HUES64 (cell line): Measurements from ENCODE around the gene ATF1.

Experiments used
- H3K27ac ChIP-seq: 2 replicates; pipeline ENCODE4 v1.7.0; 2013; ENCODE audit warnings: low read depth, low read length, inconsistent platforms
- H3K27me3 ChIP-seq: 2 replicates; pipeline ENCODE4 v1.6.1; 2013; ENCODE audit warnings: mild to moderate bottlenecking, low read length; ENCODE audit not compliant: insufficient read depth
- H3K36me3 ChIP-seq: 2 replicates; pipeline ENCODE4 v1.6.1; 2013; ENCODE audit warnings: mild to moderate bottlenecking, low read length; ENCODE audit not compliant: insufficient read depth
- H3K4me1 ChIP-seq: 2 replicates; pipeline ENCODE4 v1.6.1; 2013; ENCODE audit warnings: mild to moderate bottlenecking, low read length, moderate library complexity; ENCODE audit not compliant: insufficient read depth
- H3K4me3 ChIP-seq: 2 replicates; pipeline ENCODE4 v1.5.1; 2013; ENCODE audit warnings: mild to moderate bottlenecking, low read length, moderate library complexity
- H3K9ac ChIP-seq: 2 replicates; pipeline ENCODE4 v1.6.1; 2013; ENCODE audit warnings: mild to moderate bottlenecking, low read depth, low read length
- H3K9me3 ChIP-seq: 2 replicates; pipeline ENCODE4 v1.6.1; 2013; ENCODE audit warnings: low read depth, low read length; ENCODE audit not compliant: insufficient read depth
- WGBS: fragments of 150-250, 120-280 bp; methylation state at CpG from one replicate; pipeline ENCODE4 v1.1.7; 2013; ENCODE audit warnings: missing lambda C conversion rate; 5-methylcytosine and 5-hydroxymethylcytosine counted together

Gene ATF1

DNA sequence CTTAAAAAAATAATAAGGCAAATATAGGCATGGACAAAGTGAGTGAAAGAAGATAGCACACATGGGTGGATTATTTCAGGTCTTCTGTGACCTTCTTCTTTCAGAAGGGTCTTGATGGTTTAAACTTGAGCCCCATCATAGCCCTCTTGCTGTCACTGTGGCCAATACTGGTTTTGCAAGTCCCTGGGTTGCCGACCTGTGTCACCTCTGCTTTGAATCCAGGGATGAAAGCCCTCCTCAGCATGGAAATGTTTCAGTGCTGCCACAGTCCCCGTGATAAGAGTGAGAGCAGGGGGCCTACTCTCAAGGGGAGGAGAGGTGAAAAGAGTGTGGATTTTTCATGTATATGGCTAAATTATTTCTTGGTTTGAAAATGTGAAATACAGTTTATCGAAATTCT, 30.2 kb upstream of the ATF1 start:
- Histone ChIP-seq H3K9ac (no peak overlapping the region), H3K27ac (no peak overlapping the region), H3K36me3 (peaks cover 79% of the 10 kb centered on the region), H3K4me3 (no peak overlapping the region), H3K4me1 (no peaks in the 10 kb centered on the region), H3K9me3 (no peaks in the 10 kb centered on the region), H3K27me3 (no peaks in the 10 kb centered on the region)
- WGBS = 93% methylated on average over 3 of the region's 3 CpGs

- Histone ChIP-seq H3K9ac (no peak overlapping the region), H3K27ac (no peak overlapping the region), H3K4me3 (no peak overlapping the region), H3K27me3 (no peaks in the 10 kb centered on the region), H3K9me3 (no peaks in the 10 kb centered on the region), H3K36me3 (peaks cover 80% of the 10 kb centered on the region), H3K4me1 (no peaks in the 10 kb centered on the region)
- 91% methylated on average over 10 of the region's 10 CpGs for WGBS
These were observed 29.3 kb upstream of the ATF1 start for GRCh38 chr12:50734409-50735263.

DNA sequence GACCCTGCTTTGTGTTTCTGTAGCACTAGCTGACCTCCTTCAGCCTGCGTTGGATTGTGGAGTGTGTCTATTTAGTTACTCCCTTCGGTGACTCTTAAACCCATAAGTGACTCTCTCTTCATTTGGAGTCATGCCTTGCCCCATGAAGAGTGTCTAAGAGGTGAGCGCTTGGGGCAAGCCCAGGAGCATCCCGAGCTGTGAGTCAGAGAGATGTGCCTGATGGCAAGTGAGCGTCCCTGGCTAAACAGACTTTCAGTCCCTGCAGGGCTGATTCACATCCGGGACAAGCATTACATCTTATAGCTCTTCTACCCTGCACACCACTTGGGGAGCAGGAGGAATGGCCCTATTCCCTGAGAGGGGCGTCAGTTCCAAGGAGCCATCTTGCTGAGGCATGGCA, 24.3 kb upstream of the ATF1 start:
- H3K36me3 ChIP-seq = peaks cover 83% of the 10 kb centered on the region
- H3K9me3 ChIP-seq = no peaks in the 10 kb centered on the region
- 94% methylated on average over 7 of the region's 7 CpGs for WGBS
- no peak overlapping the region for H3K27ac ChIP-seq
- no peaks in the 10 kb centered on the region for H3K4me1 ChIP-seq
- no peak overlapping the region for H3K4me3 ChIP-seq
- H3K27me3 ChIP-seq = no peaks in the 10 kb centered on the region
- H3K9ac ChIP-seq = no peak overlapping the region

- Histone ChIP-seq H3K9me3 (no peaks in the 10 kb centered on the region), H3K4me3 (no peak overlapping the region), H3K27me3 (no peaks in the 10 kb centered on the region), H3K4me1 (no peaks in the 10 kb centered on the region), H3K27ac (no peak overlapping the region), H3K36me3 (peaks cover 84% of the 10 kb centered on the region), H3K9ac (no peak overlapping the region)
- WGBS = 91% methylated on average over 2 of the region's 2 CpGs
These were observed 23.6 kb upstream of the ATF1 start for GRCh38 chr12:50740307-50740706.

DNA sequence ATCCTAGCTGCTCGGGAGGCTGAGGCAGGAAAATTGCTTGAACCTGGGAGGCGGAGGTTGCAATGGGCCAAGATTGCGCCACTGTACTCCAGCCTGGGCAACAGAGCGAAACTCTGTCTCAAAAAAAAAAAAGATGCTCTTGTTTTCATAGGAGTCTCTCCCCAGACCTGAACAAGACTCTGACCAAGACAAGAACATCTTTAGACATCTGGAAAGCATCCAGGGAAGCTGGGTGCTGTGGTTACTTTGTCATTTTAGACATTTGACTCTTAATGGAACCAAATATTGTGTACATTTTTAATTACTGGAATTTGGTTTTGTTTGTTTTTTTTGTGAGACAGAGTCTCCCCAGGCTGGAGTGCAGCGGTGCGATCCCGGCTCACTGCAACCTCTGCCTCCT, 21.1 kb upstream of the ATF1 start:
- Histone ChIP-seq H3K27me3 (no peaks in the 10 kb centered on the region), H3K9ac (no peak overlapping the region), H3K27ac (no peak overlapping the region), H3K4me1 (no peaks in the 10 kb centered on the region), H3K9me3 (no peaks in the 10 kb centered on the region), H3K36me3 (peaks cover 87% of the 10 kb centered on the region), H3K4me3 (no peak overlapping the region)
- WGBS = 96% methylated on average over 7 of the region's 7 CpGs

DNA sequence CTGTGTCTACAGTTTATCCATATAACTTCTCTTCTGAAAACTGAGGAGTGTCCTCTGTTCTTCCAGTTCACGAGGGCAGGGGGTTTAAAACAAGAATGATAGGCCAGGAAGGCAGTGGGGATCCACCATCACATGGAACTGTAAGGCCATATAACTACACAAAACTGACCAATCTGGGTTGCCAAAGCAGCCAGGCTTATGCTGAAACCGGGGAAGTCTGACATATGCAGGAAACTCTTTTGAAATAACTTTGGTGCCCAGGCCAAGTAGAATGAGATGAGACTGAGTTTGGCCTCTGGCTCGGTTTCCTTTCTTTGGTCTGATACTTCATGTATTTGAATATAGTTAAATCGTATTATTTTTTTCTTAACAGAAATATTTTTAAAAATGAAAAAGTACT, 18.0 kb upstream of the ATF1 start:
- H3K9me3 ChIP-seq = no peaks in the 10 kb centered on the region
- H3K36me3 ChIP-seq = peaks cover 68% of the 10 kb centered on the region
- H3K4me1 ChIP-seq = 0 out of 2 replicates have a peak, but pooled peaks cover 3% of the 10 kb centered on the region
- H3K4me3 ChIP-seq = no peak overlapping the region
- 98% methylated on average over 3 of the region's 4 CpGs for WGBS
- no peak overlapping the region for H3K9ac ChIP-seq
- no peak overlapping the region for H3K27ac ChIP-seq
- no peaks in the 10 kb centered on the region for H3K27me3 ChIP-seq

- 92% methylated on average over 3 of the region's 3 CpGs for WGBS
- peaks cover 62% of the 10 kb centered on the region for H3K36me3 ChIP-seq
- H3K27ac ChIP-seq = no peak overlapping the region
- H3K4me3 ChIP-seq = no peak overlapping the region
- H3K9me3 ChIP-seq = no peaks in the 10 kb centered on the region
- 0 out of 2 replicates have a peak, but pooled peaks cover 3% of the 10 kb centered on the region for H3K4me1 ChIP-seq
- H3K27me3 ChIP-seq = no peaks in the 10 kb centered on the region
- no peak overlapping the region for H3K9ac ChIP-seq
These were observed 17.5 kb upstream of the ATF1 start for GRCh38 chr12:50746431-50746830.

DNA sequence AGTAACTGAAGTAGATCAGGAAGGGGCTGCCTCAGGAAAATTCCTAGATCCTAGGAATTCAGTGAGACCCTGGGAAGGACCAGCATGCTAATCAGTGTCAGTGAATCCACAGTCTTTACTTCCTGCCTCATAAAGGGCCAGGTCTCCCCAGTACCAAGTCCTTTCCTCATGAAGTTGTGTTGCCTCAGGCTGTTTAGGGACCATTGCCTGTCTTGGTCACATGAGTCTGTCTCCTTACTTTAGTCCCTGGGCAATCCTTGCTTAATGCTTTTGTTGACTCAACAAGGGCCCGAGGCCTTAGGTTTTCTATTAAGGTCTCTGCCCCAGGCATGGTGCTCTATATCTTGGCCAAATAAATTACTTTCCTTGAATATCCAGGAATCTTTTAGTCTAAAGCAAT, 16.1 kb upstream of the ATF1 start:
- Histone ChIP-seq H3K36me3 (peaks cover 51% of the 10 kb centered on the region), H3K9me3 (no peaks in the 10 kb centered on the region), H3K9ac (no peak overlapping the region), H3K27me3 (no peaks in the 10 kb centered on the region), H3K4me3 (no peak overlapping the region), H3K4me1 (0 out of 2 replicates have a peak, but pooled peaks cover 3% of the 10 kb centered on the region), H3K27ac (no peak overlapping the region)
- WGBS = 71% methylated on average over 1 of the region's 1 CpG

DNA sequence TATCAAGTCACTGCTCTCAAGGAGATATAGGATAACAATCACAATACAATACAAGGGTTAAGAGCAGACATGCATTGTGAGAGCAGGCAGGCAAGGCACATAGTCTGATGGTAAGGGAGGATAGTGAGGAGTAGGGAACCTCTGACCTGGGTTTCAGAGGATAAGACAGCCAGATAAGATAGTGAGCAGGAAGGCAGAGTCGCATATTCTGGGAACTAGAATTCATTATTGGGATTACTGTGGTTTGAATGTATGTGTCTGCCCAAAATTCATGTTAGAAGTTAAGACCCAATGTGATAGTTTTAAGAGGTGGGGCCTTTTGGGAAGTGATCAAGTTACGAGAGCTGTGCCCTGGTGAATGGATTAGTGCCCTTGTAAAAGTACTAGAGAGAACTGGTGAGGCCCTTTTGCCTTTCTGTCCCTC, 14.4 kb upstream of the ATF1 start:
- Histone ChIP-seq H3K9ac (no peak overlapping the region), H3K4me1 (0 out of 2 replicates have a peak, but pooled peaks cover 3% of the 10 kb centered on the region), H3K9me3 (no peaks in the 10 kb centered on the region), H3K27ac (no peak overlapping the region), H3K4me3 (no peak overlapping the region), H3K27me3 (no peaks in the 10 kb centered on the region), H3K36me3 (peaks cover 42% of the 10 kb centered on the region)
- WGBS = 90% methylated on average over 2 of the region's 2 CpGs

- Histone ChIP-seq H3K27me3 (no peaks in the 10 kb centered on the region), H3K9ac (no peak overlapping the region), H3K9me3 (no peaks in the 10 kb centered on the region), H3K4me3 (no peak overlapping the region), H3K4me1 (0 out of 2 replicates have a peak, but pooled peaks cover 3% of the 10 kb centered on the region), H3K36me3 (peaks cover 33% of the 10 kb centered on the region), H3K27ac (no peak overlapping the region)
- WGBS = 91% methylated on average over 4 of the region's 4 CpGs
These were observed 13.5 kb upstream of the ATF1 start for GRCh38 chr12:50750366-50750765.

GRCh38 chr12:50751948-50752721, 11.8 kb upstream of the ATF1 start:
- Histone ChIP-seq H3K4me1 (0 out of 2 replicates have a peak, but pooled peaks cover 3% of the 10 kb centered on the region), H3K9me3 (no peaks in the 10 kb centered on the region), H3K36me3 (peaks cover 16% of the 10 kb centered on the region), H3K27ac (no peak overlapping the region), H3K4me3 (no peak overlapping the region), H3K9ac (no peak overlapping the region), H3K27me3 (no peaks in the 10 kb centered on the region)
- WGBS = 94% methylated on average over 6 of the region's 6 CpGs
